ENCODE results near the gene B4GALT6.

- no peak for TF ChIP-seq POLR2A (IDR thresholded peaks at IDR 0.05)
- no peak for TF ChIP-seq CTCF (IDR thresholded peaks at IDR 0.05)
These were observed 4.0 kb downstream of the B4GALT6 start for GRCh38 chr18:31680433-31680811.

Measured in upper lobe of left lung (tissue), 4 donors.